GM18519 (cell line): ENCODE measurements around the gene NF1.
"Not testable (repeated sequence)": the region's sequence is repeated elsewhere in the genome, so short reads cannot be mapped to it uniquely, and the experiment has no call there.

Experiments used
- ATAC-seq: cut with Tn5 transposase; IDR thresholded peaks from one replicate; pipeline ENCODE4 v1.9.1; 2021; ENCODE audit warnings: mild to moderate bottlenecking, moderate library complexity; ENCODE audit not compliant: unreplicated experiment, low FRiP score

Gene NF1

DNA sequence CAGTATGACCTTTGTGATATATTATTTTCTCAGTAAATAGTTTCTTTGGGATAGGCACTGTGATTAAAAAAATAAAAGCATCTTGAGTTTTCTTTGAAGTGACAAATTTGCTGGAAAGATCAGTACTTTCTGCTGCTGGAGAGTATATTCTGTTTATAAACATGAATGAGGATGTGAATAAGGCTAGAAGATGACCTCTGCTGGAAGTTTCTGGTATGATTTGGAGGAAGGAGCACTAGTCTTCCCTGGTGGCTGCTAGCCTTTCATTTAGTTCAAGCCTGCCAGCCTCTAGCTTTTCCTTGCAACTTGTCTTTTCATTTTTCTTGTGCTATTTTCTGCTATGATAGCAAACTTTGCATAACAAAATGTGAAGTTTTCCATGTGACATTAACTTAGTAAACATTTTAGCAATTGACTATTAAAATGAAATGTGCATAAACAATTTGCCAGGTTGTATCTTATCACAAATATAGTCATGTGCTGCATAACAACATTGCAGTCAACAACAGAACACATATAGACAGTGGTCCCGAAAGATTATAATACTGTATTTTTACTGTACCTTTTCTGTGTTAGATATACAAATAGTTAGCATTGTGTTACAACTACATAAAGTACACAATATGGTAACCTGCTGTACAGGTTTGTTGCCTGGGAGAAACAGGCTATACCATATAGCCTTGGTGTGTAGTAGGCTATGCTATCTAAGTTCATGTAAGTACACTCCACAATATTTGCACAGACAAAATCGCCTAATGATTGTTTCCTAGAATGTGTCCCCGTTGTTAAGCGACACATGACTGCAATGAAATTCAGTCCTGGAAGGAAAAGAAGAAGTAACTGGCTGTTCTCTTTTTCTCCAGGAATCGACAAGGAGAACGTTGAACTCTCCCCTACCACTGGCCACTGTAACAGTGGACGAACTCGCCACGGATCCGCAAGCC is 278.6 kb downstream of the NF1 start:
- ATAC-seq = no peak

- no peak for ATAC-seq
Measured at GRCh38 chr17:31374094-31374447, 279.3 kb downstream of the NF1 start.

DNA sequence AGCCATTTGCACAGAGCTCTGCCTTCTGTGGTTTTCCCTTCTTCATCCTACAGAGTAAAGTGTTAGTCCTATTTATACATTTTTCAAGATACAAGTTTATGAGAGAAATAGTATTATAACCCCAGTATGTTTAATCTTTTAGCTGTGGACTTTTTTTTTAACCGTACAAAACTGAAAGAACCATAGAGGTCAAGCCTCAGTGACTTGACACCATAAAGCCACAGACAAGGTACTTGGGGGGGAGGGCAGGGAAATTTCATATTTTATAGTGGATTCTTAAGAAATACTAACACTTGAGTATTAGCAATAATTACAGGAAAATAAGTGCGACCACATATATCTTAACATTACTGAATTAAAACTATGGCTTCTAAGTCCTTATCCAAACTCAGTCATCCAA is 279.7 kb downstream of the NF1 start:
- no peak for ATAC-seq

- ATAC-seq = no peak
Measured at GRCh38 chr17:31378638-31379037, 283.9 kb downstream of the NF1 start.

- no peak for ATAC-seq
Measured at GRCh38 chr17:31379597-31380205, 284.9 kb downstream of the NF1 start.

DNA sequence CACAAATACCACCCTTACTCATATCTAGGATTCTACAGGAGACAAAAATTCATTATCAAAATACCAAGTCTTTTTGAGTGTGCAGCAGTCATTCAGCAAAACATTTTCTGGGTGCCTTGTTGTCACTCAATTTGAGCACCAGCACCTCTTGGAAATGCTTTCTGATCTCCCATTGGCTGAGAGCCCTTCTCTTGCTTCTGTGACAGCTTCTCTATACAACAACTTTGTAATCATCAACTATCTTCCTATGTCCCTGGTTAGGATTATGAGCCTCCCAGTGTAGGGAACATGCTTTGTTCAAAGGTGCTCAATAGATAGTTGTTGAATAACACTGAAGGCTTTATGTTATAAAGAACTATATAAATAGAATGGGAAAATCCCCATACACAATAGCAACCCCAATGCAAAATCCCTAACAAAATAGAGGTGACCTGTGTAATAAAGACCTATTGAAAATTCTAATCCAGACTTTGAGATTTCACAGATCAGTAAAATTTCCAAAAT is 286.4 kb downstream of the NF1 start:
- no peak for ATAC-seq

DNA sequence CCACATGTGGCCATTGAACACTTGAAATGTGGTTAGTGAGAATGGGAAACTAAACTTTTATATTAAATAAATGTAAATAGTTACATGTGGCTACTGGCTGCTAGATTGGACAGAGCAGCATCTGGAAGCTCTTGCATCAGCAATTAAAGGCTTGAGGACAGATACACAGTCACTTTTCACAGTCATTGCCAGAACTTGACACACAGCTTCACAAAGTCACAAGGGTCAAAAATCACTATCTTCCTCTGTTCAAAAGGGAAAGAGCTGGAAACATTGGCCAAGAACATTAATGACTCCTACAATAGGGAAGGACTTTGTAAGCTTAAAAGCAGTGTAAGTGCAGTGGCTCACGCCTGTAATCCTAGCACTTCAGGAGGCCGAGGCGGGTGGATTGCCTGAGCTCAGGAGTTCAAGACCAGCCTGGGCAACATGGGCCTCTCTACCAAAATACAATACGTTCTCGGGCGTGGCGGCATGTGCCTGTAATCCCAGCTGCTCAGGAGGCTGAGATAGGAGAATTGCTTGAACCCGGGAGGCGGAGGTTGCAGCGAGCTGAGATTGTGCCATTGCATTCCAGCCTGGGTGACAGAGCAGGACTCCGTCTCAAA is 288.0 kb downstream of the NF1 start:
- ATAC-seq = not testable (repeated sequence)

GRCh38 chr17:31383488-31383887 is 288.7 kb downstream of the NF1 start:
- ATAC-seq = not testable (repeated sequence)

- ATAC-seq = no peak
Measured at GRCh38 chr17:31385428-31386285, 290.9 kb downstream of the NF1 start.

DNA sequence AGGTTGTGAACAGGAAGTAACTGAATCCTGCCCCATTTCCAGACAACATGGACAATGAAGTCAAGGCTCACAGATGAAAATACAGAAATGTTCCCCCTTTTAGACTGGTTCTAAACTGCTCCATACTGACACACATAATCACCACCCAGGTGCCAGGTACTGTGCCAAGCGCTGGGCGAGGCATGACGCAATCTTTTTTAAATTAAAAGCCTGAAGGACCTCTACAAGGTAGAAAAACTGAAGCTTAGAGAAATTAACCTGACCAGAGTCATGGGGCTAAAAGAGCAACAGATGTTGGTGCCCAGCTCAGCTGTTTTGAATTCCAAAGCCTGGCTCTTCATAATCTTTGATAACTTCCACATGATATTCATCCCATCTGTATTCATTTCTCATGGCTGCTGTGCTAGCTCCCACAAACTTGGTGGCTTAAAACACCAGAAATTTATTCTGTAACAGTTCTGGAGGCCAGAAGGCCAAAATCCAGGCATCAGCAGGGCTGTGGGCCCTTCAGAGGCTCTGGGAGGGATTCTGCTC is 291.8 kb downstream of the NF1 start:
- ATAC-seq = no peak

DNA sequence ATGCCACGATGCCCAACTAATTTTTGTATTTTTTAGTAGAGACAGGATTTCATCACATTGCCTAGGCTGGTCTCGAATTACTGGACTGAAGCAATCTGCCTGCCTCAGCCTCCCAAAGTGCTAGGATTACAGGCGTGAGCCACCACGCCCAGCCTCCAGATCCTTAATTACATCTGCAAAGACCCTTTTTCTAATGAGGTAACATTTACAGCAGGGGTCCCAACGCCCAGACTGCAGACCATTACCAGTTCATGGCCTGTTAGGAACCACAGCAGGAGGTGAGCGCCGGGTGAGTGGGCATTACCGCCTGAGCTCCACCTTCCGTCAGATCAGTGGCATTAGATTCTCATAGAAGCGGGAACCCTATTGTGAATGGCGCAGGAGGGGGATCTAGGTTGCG is 292.7 kb downstream of the NF1 start:
- ATAC-seq = no peak

GRCh38 chr17:31388351-31388750 is 293.6 kb downstream of the NF1 start:
- ATAC-seq = no peak

- no peak for ATAC-seq
Measured at GRCh38 chr17:31388770-31389656, 294.2 kb downstream of the NF1 start.

DNA sequence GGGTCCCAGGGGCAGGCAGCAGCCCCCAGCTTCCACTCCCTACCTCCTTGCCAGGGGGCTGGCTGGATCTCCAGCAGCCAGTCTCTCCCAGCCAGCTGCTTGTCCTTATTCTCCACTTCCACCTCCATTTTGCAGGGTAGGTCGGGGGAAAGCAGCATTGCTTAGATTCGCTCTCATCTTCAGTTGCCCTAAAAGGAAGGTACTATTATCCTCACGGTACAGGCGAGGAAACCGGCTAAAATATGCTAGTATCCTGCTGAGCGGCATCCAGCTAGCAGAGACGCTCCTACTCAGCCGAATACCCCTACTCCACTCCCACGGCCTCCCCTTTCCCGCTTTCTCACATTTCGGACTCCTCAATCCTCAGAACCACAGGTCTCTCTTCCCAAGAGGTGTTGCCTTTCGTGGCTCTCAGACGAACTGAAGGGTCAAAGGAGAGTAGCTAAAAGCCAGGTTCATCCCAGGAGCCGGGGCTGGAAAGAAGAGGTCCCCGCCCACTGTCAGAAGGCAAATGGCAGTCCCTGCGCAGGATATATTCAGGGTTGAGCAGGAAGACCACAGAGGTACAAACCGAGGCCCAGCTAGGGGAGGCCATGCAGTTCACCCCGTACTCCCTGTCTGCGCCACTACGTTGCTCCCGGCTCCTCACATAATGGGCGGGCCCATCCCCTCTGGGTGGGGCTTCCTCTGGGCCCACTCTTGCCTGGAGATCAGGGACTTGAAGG is 295.0 kb downstream of the NF1 start:
- ATAC-seq = no peak

- ATAC-seq = no peak
Measured at GRCh38 chr17:31390426-31390747, 295.6 kb downstream of the NF1 start.

DNA sequence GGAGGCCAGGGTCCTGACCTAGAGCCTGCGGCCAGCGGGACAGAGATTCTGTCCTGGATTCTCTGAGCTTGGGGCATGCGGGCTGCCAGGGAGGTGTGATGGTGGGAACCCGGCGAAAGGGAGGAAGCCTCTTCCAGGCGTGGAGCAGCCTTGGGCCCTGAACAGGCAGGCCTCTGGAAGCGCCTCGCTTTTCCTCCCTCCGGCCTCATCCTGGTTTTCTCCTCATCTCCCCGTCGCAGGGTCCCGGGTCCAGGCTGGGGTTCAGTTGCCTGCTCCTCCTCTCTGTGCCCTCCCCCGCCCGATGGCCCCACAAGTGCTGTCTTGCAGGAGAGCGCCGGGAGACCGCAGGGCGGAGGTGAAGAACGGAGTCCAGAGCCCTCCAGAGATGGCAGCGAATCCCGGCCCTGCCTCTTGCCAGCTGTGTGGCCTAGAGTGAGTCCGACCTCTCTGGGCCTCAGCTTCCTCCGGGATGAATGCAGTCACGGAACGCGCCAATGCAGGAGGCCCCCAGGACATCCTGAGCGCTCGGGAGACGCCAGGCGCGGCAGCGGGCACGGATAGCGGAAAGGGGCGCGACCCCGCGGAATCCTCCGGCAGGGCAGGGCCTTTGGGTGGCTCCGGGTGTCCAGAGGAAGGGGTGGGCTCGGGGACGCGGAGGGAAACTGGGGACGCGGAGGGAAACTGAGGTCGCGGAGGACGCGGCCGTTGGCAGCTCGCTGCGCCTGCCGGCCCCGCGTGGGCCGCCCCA is 296.1 kb downstream of the NF1 start:
- no peak for ATAC-seq

DNA sequence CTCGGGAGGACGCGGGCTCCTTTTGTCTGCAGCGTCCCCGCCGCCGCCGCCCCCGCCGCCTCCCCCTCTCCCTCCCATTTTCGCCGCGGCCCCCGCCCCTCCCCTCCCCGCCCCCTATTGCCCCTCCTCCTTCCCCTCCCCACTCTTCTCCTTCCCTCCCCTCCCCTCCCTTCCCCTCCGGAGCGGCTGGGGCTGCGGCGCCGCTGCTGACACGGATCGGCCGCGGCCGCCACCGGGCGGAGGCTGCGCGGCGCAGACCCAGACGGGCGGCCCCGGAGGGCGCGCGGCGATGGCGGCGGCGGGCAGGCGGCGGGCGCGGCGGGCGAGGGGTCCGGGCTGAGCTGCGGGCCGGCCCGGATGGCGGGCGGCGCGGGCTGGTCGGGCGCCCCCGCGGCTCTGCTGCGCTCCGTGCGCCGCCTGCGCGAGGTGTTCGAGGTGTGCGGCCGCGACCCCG is 296.7 kb downstream of the NF1 start, which contains the start of gene RAB11FIP4:
Gene RAB11FIP4, plus strand, starts transcription at position 180 of the 454 bp plus-strand sequence. Its CDS starts 178 bp downstream, at position 358.
- ATAC-seq = no peak
